ENCODE results near the gene TOP2B. TPM values are rescaled to one million over a fixed set of nuclear protein-coding genes. Genes with fewer than 3 reads are reported as not detected.

TOP2B gene
- total RNA-seq, 1 donor from 2014 or later = 104 TPM

GRCh38 chr3:25621087-25621486 is 43.6 kb downstream of the TOP2B start:
- DNase-seq (ENCODE audit: low read depth) = no peak
- H3K4me3 ChIP-seq (ENCODE audit: low read depth, low read length) = no peak overlapping the region
- no peak for TF ChIP-seq CTCF (IDR thresholded peaks at IDR 0.05; ENCODE audit: insufficient read depth, low read length, poor library complexity, severe bottlenecking)
- no peaks in the 10 kb centered on the region for H3K27me3 ChIP-seq (ENCODE audit: control insufficient read depth, insufficient read depth, low read length)
- H3K36me3 ChIP-seq (ENCODE audit: control insufficient read depth, insufficient read depth, low read length) = no peaks in the 10 kb centered on the region

DNA sequence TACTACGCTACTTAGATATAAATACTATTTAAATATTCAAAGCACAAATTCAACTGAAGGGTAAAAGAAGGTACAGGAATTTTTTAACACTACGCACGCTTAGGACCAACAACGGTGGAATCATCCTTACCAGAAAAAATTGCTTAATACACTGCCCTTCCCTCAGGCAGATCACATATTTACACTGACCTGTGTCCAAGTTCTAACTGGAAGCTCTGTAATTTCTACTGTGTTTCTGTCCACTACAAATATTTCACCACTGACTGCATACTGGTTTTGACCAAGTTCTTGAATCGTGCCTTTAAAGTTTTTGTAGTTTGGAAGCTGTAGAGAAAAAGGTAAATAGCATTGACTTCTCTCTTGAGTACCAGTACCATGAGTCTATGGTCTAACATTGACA is 44.2 kb downstream of the TOP2B start:
- Histone ChIP-seq H3K27me3 (ENCODE audit: control insufficient read depth, insufficient read depth, low read length) (no peaks in the 10 kb centered on the region), H3K4me3 (ENCODE audit: low read depth, low read length) (no peak overlapping the region), H3K36me3 (ENCODE audit: control insufficient read depth, insufficient read depth, low read length) (no peaks in the 10 kb centered on the region)
- no peak for DNase-seq (ENCODE audit: low read depth)
- TF ChIP-seq CTCF (IDR thresholded peaks at IDR 0.05; ENCODE audit: insufficient read depth, low read length, poor library complexity, severe bottlenecking) = no peak

DNA sequence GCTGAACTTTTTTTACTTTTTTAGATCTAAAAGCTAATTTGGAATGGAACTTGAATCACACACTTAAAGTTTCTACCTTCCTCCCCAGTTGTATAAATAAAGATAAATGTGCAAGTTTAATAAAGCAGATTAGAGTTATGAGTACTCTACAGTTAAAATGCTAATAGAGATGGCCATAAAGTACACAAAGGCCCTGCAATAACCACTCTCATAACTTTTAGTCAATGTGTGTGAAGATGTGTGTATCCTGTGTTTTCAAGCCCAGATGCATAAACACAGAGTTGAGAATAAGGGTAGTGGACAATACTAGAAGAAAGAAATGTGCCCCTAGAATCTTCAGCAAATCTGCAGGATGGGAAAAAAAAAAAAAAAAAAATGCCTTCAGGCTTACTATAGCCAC is 45.3 kb downstream of the TOP2B start:
- Histone ChIP-seq H3K27me3 (ENCODE audit: control insufficient read depth, insufficient read depth, low read length) (no peaks in the 10 kb centered on the region), H3K4me3 (ENCODE audit: low read depth, low read length) (no peak overlapping the region), H3K36me3 (ENCODE audit: control insufficient read depth, insufficient read depth, low read length) (no peaks in the 10 kb centered on the region)
- DNase-seq (ENCODE audit: low read depth) = no peak
- TF ChIP-seq CTCF (IDR thresholded peaks at IDR 0.05; ENCODE audit: insufficient read depth, low read length, poor library complexity, severe bottlenecking) = no peak

- Histone ChIP-seq H3K4me3 (ENCODE audit: low read depth, low read length) (no peak overlapping the region), H3K36me3 (ENCODE audit: control insufficient read depth, insufficient read depth, low read length) (no peaks in the 10 kb centered on the region), H3K27me3 (ENCODE audit: control insufficient read depth, insufficient read depth, low read length) (no peaks in the 10 kb centered on the region)
- TF ChIP-seq CTCF (IDR thresholded peaks at IDR 0.05; ENCODE audit: insufficient read depth, low read length, poor library complexity, severe bottlenecking) = no peak
- DNase-seq (ENCODE audit: low read depth) = no peak
Measured at GRCh38 chr3:25618028-25618427, 46.7 kb downstream of the TOP2B start.

DNA sequence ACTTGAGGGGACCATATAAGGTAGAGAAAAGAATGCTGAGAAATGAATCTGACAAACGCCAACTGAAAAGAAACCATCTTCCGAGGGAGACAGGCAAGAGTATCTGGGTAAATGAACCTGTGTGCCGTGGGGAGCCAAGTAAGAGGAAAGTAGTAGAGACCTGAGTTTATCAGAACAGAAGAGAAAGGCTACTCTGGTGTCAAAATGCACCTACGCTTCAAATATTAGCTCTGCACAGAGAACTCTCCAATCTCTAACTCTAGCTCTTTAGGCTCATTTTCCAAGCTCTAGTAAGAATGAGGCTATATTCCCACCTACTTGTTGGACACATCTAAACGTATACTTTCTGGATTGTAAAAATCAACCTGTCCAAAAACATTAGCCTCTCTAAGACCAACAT is 53.5 kb downstream of the TOP2B start:
- H3K4me3 ChIP-seq (ENCODE audit: low read depth, low read length) = no peak overlapping the region
- TF ChIP-seq CTCF (IDR thresholded peaks at IDR 0.05; ENCODE audit: insufficient read depth, low read length, poor library complexity, severe bottlenecking) = no peak
- no peaks in the 10 kb centered on the region for H3K36me3 ChIP-seq (ENCODE audit: control insufficient read depth, insufficient read depth, low read length)
- no peaks in the 10 kb centered on the region for H3K27me3 ChIP-seq (ENCODE audit: control insufficient read depth, insufficient read depth, low read length)
- DNase-seq (ENCODE audit: low read depth) = no peak

DNA sequence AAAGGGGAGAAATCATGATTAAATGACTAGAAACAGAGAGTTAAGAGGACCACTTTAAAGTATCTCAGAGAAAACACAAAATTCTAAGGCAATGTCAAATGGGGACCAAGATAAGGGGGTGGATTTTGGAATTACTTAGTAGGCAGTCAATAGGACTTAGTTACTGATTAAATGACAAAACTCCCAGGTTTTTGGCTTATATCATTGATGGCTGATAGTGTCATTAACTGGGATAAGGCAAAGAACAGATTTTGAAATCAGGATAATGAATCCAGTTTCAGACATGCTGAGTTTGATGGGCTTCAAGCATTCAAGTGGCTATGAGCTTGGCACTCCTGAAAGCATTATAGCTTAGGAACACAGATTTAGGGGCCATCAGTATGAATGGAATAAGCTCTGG is 53.9 kb downstream of the TOP2B start:
- Histone ChIP-seq H3K4me3 (ENCODE audit: low read depth, low read length) (no peak overlapping the region), H3K27me3 (ENCODE audit: control insufficient read depth, insufficient read depth, low read length) (no peaks in the 10 kb centered on the region), H3K36me3 (ENCODE audit: control insufficient read depth, insufficient read depth, low read length) (no peaks in the 10 kb centered on the region)
- no peak for DNase-seq (ENCODE audit: low read depth)
- no peak for TF ChIP-seq CTCF (IDR thresholded peaks at IDR 0.05; ENCODE audit: insufficient read depth, low read length, poor library complexity, severe bottlenecking)

All from kidney epithelial cell (primary cell).